A549 (cell line): ENCODE measurements around the gene TOP2A. TPM values are rescaled to one million over a fixed set of nuclear protein-coding genes. Genes with fewer than 3 reads are reported as not detected.
A peak's percentile ranks its signal among the peaks of the same experiment; 100 is the strongest.

ENCODE experiments used
- ATAC-seq, 2 experiments: fragments of 200-7000 bp in 1 of 2; fragments of >200 bp in 1 of 2; cut with Nextera tagmentation in 1 of 2; cut with Tn5 transposase in 1 of 2; 3 replicates each; pipeline versions ENCODE4 v1.8.0 to v1.9.1; 2018 to 2020; ENCODE audit warnings: mild to moderate bottlenecking in 1 of 2, moderate library complexity in 1 of 2
- CTCF ChIA-PET: fragments of 300-600 bp; sonication (Branson Sonifier 250); formaldehyde crosslinking; extraction: SDS; loops from one replicate; lab custom pipeline; 2021; ENCODE audit warnings: antibody characterized with exemption, inconsistent platforms; lab: Yijun Ruan, JAX
- POLR2A ChIA-PET: fragments of 350-600 bp; formaldehyde crosslinking; extraction: SDS; loops from one replicate; lab custom pipeline; 2021; ENCODE audit warnings: antibody characterized with exemption, inconsistent platforms; lab: Yijun Ruan, JAX
- DNase-seq, 2 experiments: peaks; one replicate each; pipeline versions ENCODE4 v3.0.0 to v3.0.0-alpha.2; 2011 to 2016; ENCODE audit warnings: low read depth in 1 of 2, low spot score in 1 of 2
- FAIRE-seq: peaks from 2 replicates; lab custom pipeline; 2011; peaks lifted over from hg19 to GRCh38; lab: Jason Lieb, UNC
- H3K27ac ChIP-seq, 2 experiments: fragments of >200 bp; sonication (Bioruptor Twin); formaldehyde crosslinking; 3 replicates each; pipeline ENCODE4 v1.5.1; 2016 to 2017
- H3K4me1 ChIP-seq: fragments of >200 bp; sonication (Bioruptor Twin); formaldehyde crosslinking; 3 replicates; pipeline ENCODE4 v1.6.1; 2016
- H3K4me2 ChIP-seq: fragments of >200 bp; sonication (Bioruptor Twin); formaldehyde crosslinking; 3 replicates; pipeline ENCODE4 v1.6.1; 2016
- H3K4me3 ChIP-seq: fragments of >200 bp; sonication (Bioruptor Twin); formaldehyde crosslinking; 3 replicates; pipeline ENCODE4 v1.5.1; 2016
- H3K9me3 ChIP-seq: fragments of >200 bp; sonication (Bioruptor Twin); formaldehyde crosslinking; 3 replicates; pipeline ENCODE4 v1.6.1; 2016
- BCL3 ChIP-seq: fragments of >200 bp; sonication (Bioruptor Twin); formaldehyde crosslinking; IDR thresholded peaks from 3 replicates; pipeline ENCODE4 v1.6.1; 2016
- BHLHE40 ChIP-seq: IDR thresholded peaks from 2 replicates; pipeline ENCODE4 v1.6.1; 2012; ENCODE audit warnings: low read depth, low read length, inconsistent platforms
- CEBPB ChIP-seq, 2 experiments: fragments of >200 bp in 1 of 2; sonication (Bioruptor Twin) in 1 of 2; formaldehyde crosslinking in 1 of 2; IDR thresholded peaks; 2 replicates each; pipeline ENCODE4 v1.6.1; 2012 to 2016
- E2F6 ChIP-seq: IDR thresholded peaks from 2 replicates; pipeline ENCODE4 v1.6.1; 2012; ENCODE audit warnings: low read depth, borderline replicate concordance
- ESRRA ChIP-seq: fragments of 150-350 bp; IDR thresholded peaks from 2 replicates; pipeline ENCODE4 v1.6.1; 2014; ENCODE audit warnings: mild to moderate bottlenecking, low read length, borderline replicate concordance
- FOSB ChIP-seq: fragments of 250-450 bp; sonication (Bioruptor Pico); IDR thresholded peaks from 2 replicates; pipeline ENCODE4 v1.5.0; 2020; ENCODE audit warnings: mild to moderate bottlenecking, moderate library complexity
- HDAC2 ChIP-seq: fragments of 200-600 bp; sonication (generic); IDR thresholded peaks from 2 replicates; pipeline ENCODE4 v1.6.1; 2016
- HEYL ChIP-seq: fragments of 250-450 bp; sonication (Bioruptor Pico); IDR thresholded peaks from 2 replicates; pipeline ENCODE4 v1.8.0; 2021; ENCODE audit warnings: mild to moderate bottlenecking, moderate library complexity
- HOXA7 ChIP-seq: fragments of 250-450 bp; sonication (Bioruptor Pico); IDR thresholded peaks from 2 replicates; pipeline ENCODE4 v1.5.0; 2020; ENCODE audit warnings: mild to moderate bottlenecking, moderate library complexity
- HOXB5 ChIP-seq: fragments of 250-450 bp; sonication (Bioruptor Pico); IDR thresholded peaks from 2 replicates; pipeline ENCODE4 v1.5.0; 2020; ENCODE audit warnings: mild to moderate bottlenecking, moderate library complexity
- JUN ChIP-seq, 2 experiments: fragments of >200 bp; sonication (Bioruptor Twin); formaldehyde crosslinking; IDR thresholded peaks; 2 replicates in 1 of 2; 3 replicates in 1 of 2; pipeline ENCODE4 v1.6.1; 2016 to 2017
- JUNB ChIP-seq: fragments of >200 bp; sonication (Bioruptor Twin); formaldehyde crosslinking; IDR thresholded peaks from 2 replicates; pipeline ENCODE4 v1.6.1; 2016
- KDM5A ChIP-seq: fragments of 200-600 bp; sonication (generic); IDR thresholded peaks from 2 replicates; pipeline ENCODE4 v1.6.1; 2016; ENCODE audit warnings: antibody characterized with exemption, mild to moderate bottlenecking
- MAFK ChIP-seq: fragments of 450-650 bp; IDR thresholded peaks from 2 replicates; pipeline ENCODE4 v1.6.1; 2014; ENCODE audit not compliant: partially characterized antibody
- MYC ChIP-seq: IDR thresholded peaks from 2 replicates; pipeline ENCODE4 v1.6.1; 2012; ENCODE audit warnings: mild to moderate bottlenecking, inconsistent platforms, low read length, improper control_type of control experiment, borderline replicate concordance
- NFE2L2 ChIP-seq: fragments of 150-350 bp; conservative IDR thresholded peaks from 2 replicates; pipeline ENCODE4 v1.6.1; 2014; ENCODE audit warnings: low read length
- NPAS2 ChIP-seq: fragments of 250-450 bp; sonication (Bioruptor Pico); IDR thresholded peaks from 2 replicates; pipeline ENCODE4 v1.8.0; 2022; ENCODE audit warnings: mild to moderate bottlenecking, moderate library complexity, borderline replicate concordance
- NR3C1 ChIP-seq: fragments of >200 bp; sonication (Bioruptor Twin); formaldehyde crosslinking; IDR thresholded peaks from 3 replicates; pipeline ENCODE4 v1.6.1; 2017
- PBX3 ChIP-seq: IDR thresholded peaks from 2 replicates; pipeline ENCODE4 v1.6.1; 2012
- POLR2AphosphoS2 ChIP-seq: conservative IDR thresholded peaks from 2 replicates; pipeline ENCODE4 v1.6.1; 2012; ENCODE audit warnings: low read length, improper control_type of control experiment, inconsistent platforms
- RAD21 ChIP-seq, 2 experiments: fragments of >200 bp in 1 of 2; sonication (Bioruptor Twin) in 1 of 2; formaldehyde crosslinking in 1 of 2; IDR thresholded peaks in 1 of 2; conservative IDR thresholded peaks in 1 of 2; 2 replicates in 1 of 2; 3 replicates in 1 of 2; pipeline ENCODE4 v1.6.1; 2012 to 2018; ENCODE audit warnings: inconsistent platforms in 1 of 2
- SMC3 ChIP-seq: fragments of >200 bp; sonication (Bioruptor Twin); formaldehyde crosslinking; IDR thresholded peaks from 3 replicates; pipeline ENCODE4 v1.6.1; 2018; ENCODE audit warnings: inconsistent platforms
- SREBF2 ChIP-seq: fragments of 450-650 bp; IDR thresholded peaks from 2 replicates; pipeline ENCODE4 v1.6.1; 2014; ENCODE audit warnings: mild to moderate bottlenecking, moderate library complexity
- TFCP2L1 ChIP-seq: fragments of 250-450 bp; sonication (Bioruptor Pico); IDR thresholded peaks from 2 replicates; pipeline ENCODE4 v1.5.0; 2021; ENCODE audit warnings: mild to moderate bottlenecking
- TP53 ChIP-seq: fragments of 250-450 bp; sonication (Bioruptor Pico); IDR thresholded peaks from 2 replicates; pipeline ENCODE4 v1.5.0; 2021; ENCODE audit warnings: mild to moderate bottlenecking, moderate library complexity
- USF2 ChIP-seq: fragments of 450-650 bp; IDR thresholded peaks from 2 replicates; pipeline ENCODE4 v1.6.1; 2014; ENCODE audit warnings: antibody characterized with exemption
- ZC3H11A ChIP-seq: fragments of 450-650 bp; IDR thresholded peaks from 2 replicates; pipeline ENCODE4 v1.6.1; 2014; ENCODE audit warnings: antibody characterized with exemption, mild to moderate bottlenecking
- ZFP36 ChIP-seq: fragments of 450-650 bp; IDR thresholded peaks from 2 replicates; pipeline ENCODE4 v1.6.1; 2014; ENCODE audit warnings: borderline replicate concordance; ENCODE audit not compliant: partially characterized antibody
- ZNF302 ChIP-seq: fragments of 250-450 bp; sonication (Bioruptor Pico); IDR thresholded peaks from 2 replicates; pipeline ENCODE4 v1.9.0; 2021; ENCODE audit warnings: inconsistent platforms, mild to moderate bottlenecking, moderate library complexity
- WGBS: methylation state at CpG from one replicate; pipeline ENCODE4 v1.1.6; 2017; ENCODE audit errors: missing lambda C conversion rate; 5-methylcytosine and 5-hydroxymethylcytosine counted together
- polyA plus RNA-seq, 4 experiments: library from polyadenylated mRNA; depleted of rRNA in 3 of 4; stranded (reverse); fragments of >200 nt; fragmentation: RNase III in 1 of 4; extraction: RNeasy Plus Mini Kit Qiagen cat#74134 plus additional on column Dnase treatment in 1 of 4; gene quantifications; 2 replicates in 3 of 4; 3 replicates in 1 of 4; pipeline ENCODE4 v1.2.3, GENCODE V29; 2011 to 2017

The TOP2A gene
- polyA plus RNA-seq, 2 of the 4 experiments (the other 2 are of a cell fraction) = 226 to 416 TPM

GRCh38 chr17:40466298-40466971 is 48.7 kb upstream of the TOP2A start:
- H3K9me3 ChIP-seq = no peaks in the 10 kb centered on the region
- H3K4me3 ChIP-seq = no peak overlapping the region
- ChIA-PET POLR2A (interaction anchor here (0.9 to 12.0 kb wide), 5 partner anchors 9 to 84 kb away, joined by 4 to 177 read pairs (median 26); no protein-coding TSS in a partner anchor), CTCF (interaction anchor here (1.4 to 37.5 kb wide), 7 partner anchors 9 to 94 kb away, joined by 3 to 822 read pairs (median 44); partner anchors contain the start of gene IGFBP4)
- no peak overlapping the region for H3K4me2 ChIP-seq
- DNase-seq (peak in 1 of 2 experiments; percentile 57), FAIRE-seq (no peak), ATAC-seq (peak in 1 of 2 experiments; percentile 0; a peak in 2 of 6 replicates)
- H3K4me1 ChIP-seq = peaks cover 47% of the 10 kb centered on the region
- peak overlapping the region; percentile 39 to 96 for H3K27ac ChIP-seq
- 75% methylated on average over 11 of the region's 11 CpGs for WGBS
- TF ChIP-seq HOXA7 (CRISPR knock-in tag) = peak; percentile 91
- peak; percentile 56 for TF ChIP-seq TFCP2L1 (CRISPR knock-in tag)
- TF ChIP-seq HOXB5 = no peak; the same call in 1 of the 2 replicates
- TF ChIP-seq ZNF302 (CRISPR knock-in tag) = no peak
- no peak for TF ChIP-seq ESRRA
- TF ChIP-seq KDM5A = no peak
- no peak for TF ChIP-seq SMC3
- no peak for TF ChIP-seq JUNB
- TF ChIP-seq ZC3H11A = no peak
- no peak for TF ChIP-seq HDAC2
- TF ChIP-seq NFE2L2 = no peak
- no peak for TF ChIP-seq SREBF2
- peak; percentile 98 for TF ChIP-seq POLR2AphosphoS2
- TF ChIP-seq PBX3 = peak; percentile 82; the same call in 1 of the 2 replicates
- TF ChIP-seq USF2 = no peak
- no peak; the same call in 2 of the 3 replicates for TF ChIP-seq BCL3
- no peak for TF ChIP-seq RAD21 (conservative IDR thresholded peaks at IDR 0.05 in 1 of 2, IDR thresholded peaks at IDR 0.05 in 1 of 2)
- TF ChIP-seq ZFP36 = no peak
- no peak for TF ChIP-seq E2F6
- no peak for TF ChIP-seq MYC
- no peak for TF ChIP-seq MAFK
- TF ChIP-seq NPAS2 (CRISPR knock-in tag) = no peak
- TF ChIP-seq JUN (IDR thresholded peaks at IDR 0.05) = peak in 1 of 2 experiments; percentile 28; a peak in 1 of 5 replicates
- no peak for TF ChIP-seq BHLHE40
- TF ChIP-seq CEBPB (IDR thresholded peaks at IDR 0.05) = no peak
- no peak for TF ChIP-seq NR3C1
- TF ChIP-seq HEYL (CRISPR knock-in tag) = no peak
- TF ChIP-seq FOSB (CRISPR knock-in tag) = peak; percentile 79
- no peak for TF ChIP-seq TP53
